Kidney epithelial cell (primary cell): Measurements from ENCODE around the gene CHST2. TPM values are rescaled to one million over a fixed set of nuclear protein-coding genes. Genes with fewer than 3 reads are reported as not detected.

Experiments
- DNase-seq: peaks from one replicate; pipeline ENCODE4 v3.0.0-alpha.2; 2010; ENCODE audit warnings: low read depth
- H3K27me3 ChIP-seq: 2 replicates; pipeline ENCODE4 v1.6.0; 2011; ENCODE audit warnings: low read length; ENCODE audit not compliant: control insufficient read depth, insufficient read depth
- H3K36me3 ChIP-seq: 2 replicates; pipeline ENCODE4 v1.5.1; 2011; ENCODE audit warnings: low read length; ENCODE audit not compliant: control insufficient read depth, insufficient read depth
- H3K4me3 ChIP-seq: 2 replicates; pipeline ENCODE4 v1.5.1; 2011; ENCODE audit warnings: low read depth, mild to moderate bottlenecking, control low read depth, low read length
- CTCF ChIP-seq: IDR thresholded peaks from 2 replicates; pipeline ENCODE4 v1.5.1; 2011; ENCODE audit warnings: mild to moderate bottlenecking, moderate library complexity, low read length, control low read depth, inconsistent platforms; ENCODE audit not compliant: insufficient read depth, poor library complexity, severe bottlenecking
- total RNA-seq: library from RNA; depleted of rRNA; stranded (reverse); fragments of >200 nt; gene quantifications from 2 replicates; pipeline ENCODE4 v1.2.3, GENCODE V29; 2015

CHST2 gene
- total RNA-seq, 1 donor from 2014 or later, result 14.5 TPM

- no peak overlapping the region for H3K4me3 ChIP-seq
- no peaks in the 10 kb centered on the region for H3K36me3 ChIP-seq
- H3K27me3 ChIP-seq, result no peaks in the 10 kb centered on the region
- no peak for TF ChIP-seq CTCF
- no peak for DNase-seq
These were observed 14.9 kb downstream of the CHST2 start for GRCh38 chr3:143134471-143134870.

- Histone ChIP-seq H3K36me3 (no peaks in the 10 kb centered on the region), H3K27me3 (no peaks in the 10 kb centered on the region), H3K4me3 (no peak overlapping the region)
- TF ChIP-seq CTCF, result no peak
- peak; percentile 82 for DNase-seq
These were observed 15.6 kb downstream of the CHST2 start for GRCh38 chr3:143135150-143135549.

- DNase-seq, result no peak
- Histone ChIP-seq H3K4me3 (no peak overlapping the region), H3K27me3 (no peaks in the 10 kb centered on the region), H3K36me3 (no peaks in the 10 kb centered on the region)
- TF ChIP-seq CTCF, result no peak
These were observed 18.0 kb downstream of the CHST2 start for GRCh38 chr3:143137435-143138036.

GRCh38 chr3:143138953-143139352 is 19.4 kb downstream of the CHST2 start:
- no peak overlapping the region for H3K4me3 ChIP-seq
- no peak for TF ChIP-seq CTCF
- H3K27me3 ChIP-seq, result no peaks in the 10 kb centered on the region
- H3K36me3 ChIP-seq, result no peaks in the 10 kb centered on the region
- DNase-seq, result no peak

GRCh38 chr3:143139762-143140161 is 20.2 kb downstream of the CHST2 start:
- H3K36me3 ChIP-seq, result no peaks in the 10 kb centered on the region
- no peak for DNase-seq
- H3K4me3 ChIP-seq, result no peak overlapping the region
- no peaks in the 10 kb centered on the region for H3K27me3 ChIP-seq
- no peak for TF ChIP-seq CTCF

- no peaks in the 10 kb centered on the region for H3K36me3 ChIP-seq
- no peak for DNase-seq
- no peak overlapping the region for H3K4me3 ChIP-seq
- H3K27me3 ChIP-seq, result no peaks in the 10 kb centered on the region
- no peak for TF ChIP-seq CTCF
These were observed 21.0 kb downstream of the CHST2 start for GRCh38 chr3:143140550-143140949.
